Left renal cortex interstitium (tissue), 4 donors: ENCODE results near the gene TMEM54. TPM values are rescaled to one million over a fixed set of nuclear protein-coding genes. Genes with fewer than 3 reads are reported as not detected.

ENCODE experiments used
- DNase-seq, 4 donors: peaks; one replicate each; pipeline ENCODE4 v3.0.0-alpha.2; 2013; ENCODE audit warnings: low read depth in 4 of 4, low spot score in 2 of 4, missing footprints in 1 of 4
- polyA plus RNA-seq, 4 donors: library from polyadenylated mRNA; unstranded; fragments of 120-200 nt; gene quantifications; one replicate each; pipeline ENCODE4 v1.2.1, GENCODE V29; 2013; ENCODE audit not compliant: insufficient read length in 4 of 4

TMEM54 gene, protein sequence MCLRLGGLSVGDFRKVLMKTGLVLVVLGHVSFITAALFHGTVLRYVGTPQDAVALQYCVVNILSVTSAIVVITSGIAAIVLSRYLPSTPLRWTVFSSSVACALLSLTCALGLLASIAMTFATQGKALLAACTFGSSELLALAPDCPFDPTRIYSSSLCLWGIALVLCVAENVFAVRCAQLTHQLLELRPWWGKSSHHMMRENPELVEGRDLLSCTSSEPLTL
- 10 to 100 TPM in 2 of 4 donors, 1 to 10 TPM in 2; 5.5 to 13.1 (median 10.4) TPM for polyA plus RNA-seq

- DNase-seq: no peak
Observed at GRCh38 chr1:32900956-32901822, at the start of gene TMEM54. Gene TMEM54, minus strand, starts transcription at chr1:32901389. Its CDS starts 151 bp downstream, at chr1:32901238.

GRCh38 chr1:32949519-32949918, 48.3 kb upstream of the TMEM54 start:
- no peak for DNase-seq

DNA sequence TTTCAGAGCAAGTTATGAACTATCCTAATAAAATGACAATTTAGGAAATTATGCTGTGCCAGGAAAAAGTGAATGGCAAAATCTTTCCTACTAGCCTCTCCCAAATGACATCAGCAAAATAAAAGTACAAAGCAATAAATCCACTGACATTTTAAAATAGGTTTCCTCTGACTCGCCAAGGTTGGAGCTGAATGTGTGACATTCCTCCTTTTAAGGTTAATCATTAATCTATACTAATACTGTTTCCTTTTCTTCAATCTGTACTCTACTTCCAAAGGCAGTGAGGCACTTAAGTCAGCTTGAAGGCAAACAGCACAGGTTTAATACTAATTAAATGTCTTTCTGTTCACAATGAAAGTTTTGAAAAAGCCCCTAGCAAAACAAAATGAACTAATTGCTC, 47.7 kb upstream of the TMEM54 start:
- no peak for DNase-seq

- no peak for DNase-seq
Observed at GRCh38 chr1:32948390-32948722, 47.2 kb upstream of the TMEM54 start.

- no peak for DNase-seq
Observed at GRCh38 chr1:32947669-32948389, 46.6 kb upstream of the TMEM54 start.

DNA sequence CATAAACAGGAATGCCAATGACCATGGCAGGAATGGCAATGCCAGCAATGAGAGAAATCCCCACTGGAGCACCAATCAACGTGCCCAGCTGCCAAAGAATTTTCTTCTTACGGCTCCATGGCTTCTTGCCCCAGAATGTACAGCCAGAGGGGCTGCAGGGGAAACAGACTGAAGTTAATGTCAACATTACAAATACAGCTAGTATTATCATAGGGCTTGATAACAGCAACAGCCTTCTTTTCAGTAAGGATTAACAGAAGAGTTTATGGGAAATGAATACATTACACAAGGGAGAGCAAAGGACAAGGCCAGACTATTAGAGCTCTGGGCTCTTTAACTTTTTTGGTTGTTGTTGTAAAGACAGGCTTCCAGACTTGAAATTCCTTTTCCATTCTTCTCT, 45.2 kb upstream of the TMEM54 start:
- no peak for DNase-seq

- DNase-seq: no peak
Observed at GRCh38 chr1:32944180-32944579, 43.0 kb upstream of the TMEM54 start.

GRCh38 chr1:32939655-32940371, 38.6 kb upstream of the TMEM54 start:
- DNase-seq: no peak

GRCh38 chr1:32937061-32937460, 35.9 kb upstream of the TMEM54 start:
- DNase-seq: no peak

- no peak for DNase-seq
Observed at GRCh38 chr1:32934535-32934934, 33.3 kb upstream of the TMEM54 start.

DNA sequence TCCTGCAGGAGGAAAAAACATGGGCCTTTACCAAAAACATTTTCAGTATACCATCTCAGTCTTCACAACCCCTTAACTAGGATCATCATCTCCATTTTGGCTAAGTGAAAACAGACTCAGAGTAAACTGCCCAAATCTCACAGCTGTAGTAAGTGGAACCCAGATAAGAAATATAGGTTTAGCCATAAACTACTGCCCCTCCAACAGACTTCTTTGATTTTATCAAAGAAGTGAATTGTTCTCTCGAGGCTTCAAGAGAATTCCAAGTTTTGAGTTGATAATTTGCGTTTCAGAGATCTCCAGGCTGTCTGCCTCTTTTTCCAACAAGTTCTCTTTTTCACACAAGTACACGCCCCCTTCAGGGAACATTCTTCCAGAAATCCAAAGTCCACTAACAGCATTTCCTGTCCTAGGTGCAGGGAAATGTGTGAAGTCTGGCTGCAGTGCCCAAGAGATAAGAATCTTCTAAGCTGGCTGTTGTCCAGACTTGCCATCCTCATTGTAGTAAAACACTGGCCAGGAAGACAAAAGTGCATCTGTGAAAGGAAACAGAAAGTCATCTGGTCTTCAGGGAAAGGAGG, 32.6 kb upstream of the TMEM54 start:
- no peak for DNase-seq

DNA sequence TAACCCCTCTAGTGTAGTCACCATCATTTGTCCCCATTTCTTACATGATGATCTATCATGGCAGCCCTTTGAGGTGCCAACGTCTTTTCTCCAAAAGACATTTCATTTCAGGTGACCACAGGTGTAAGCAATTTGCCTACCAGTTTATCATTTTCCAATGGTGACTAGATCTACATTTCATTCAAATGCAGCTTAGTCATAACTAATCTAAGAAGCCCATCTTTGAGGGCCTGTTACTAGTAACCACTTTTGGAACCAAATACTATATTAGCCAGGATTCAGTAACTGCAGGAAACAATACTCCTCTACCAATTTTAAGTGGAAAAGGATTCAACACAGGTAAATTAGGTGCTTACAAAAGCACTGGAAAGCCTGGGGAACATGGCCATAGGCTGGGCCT, 30.6 kb upstream of the TMEM54 start:
- no peak for DNase-seq

DNA sequence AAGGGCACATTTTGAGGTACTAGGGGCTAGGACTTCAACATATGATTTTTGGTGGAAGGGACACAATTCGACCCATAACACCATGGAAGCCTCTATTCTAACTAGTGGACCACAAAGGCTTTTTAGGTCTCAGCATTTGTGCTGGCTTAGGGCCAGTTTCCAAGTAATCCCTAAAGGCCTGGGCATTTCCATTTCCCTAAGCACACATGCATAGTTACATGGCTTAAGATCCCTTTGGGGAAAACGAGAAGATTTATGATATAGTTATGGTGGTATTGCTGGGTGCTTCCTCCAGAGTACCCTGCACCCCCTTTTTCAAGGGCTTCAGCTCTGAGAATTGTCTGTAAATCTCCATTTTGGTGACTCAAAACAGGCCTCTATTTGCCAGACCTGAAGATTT, 28.2 kb upstream of the TMEM54 start:
- DNase-seq: no peak

GRCh38 chr1:32928715-32929114, 27.5 kb upstream of the TMEM54 start:
- DNase-seq: no peak

GRCh38 chr1:32928285-32928684, 27.1 kb upstream of the TMEM54 start:
- no peak for DNase-seq

- DNase-seq: no peak
Observed at GRCh38 chr1:32927441-32927840, 26.3 kb upstream of the TMEM54 start.

DNA sequence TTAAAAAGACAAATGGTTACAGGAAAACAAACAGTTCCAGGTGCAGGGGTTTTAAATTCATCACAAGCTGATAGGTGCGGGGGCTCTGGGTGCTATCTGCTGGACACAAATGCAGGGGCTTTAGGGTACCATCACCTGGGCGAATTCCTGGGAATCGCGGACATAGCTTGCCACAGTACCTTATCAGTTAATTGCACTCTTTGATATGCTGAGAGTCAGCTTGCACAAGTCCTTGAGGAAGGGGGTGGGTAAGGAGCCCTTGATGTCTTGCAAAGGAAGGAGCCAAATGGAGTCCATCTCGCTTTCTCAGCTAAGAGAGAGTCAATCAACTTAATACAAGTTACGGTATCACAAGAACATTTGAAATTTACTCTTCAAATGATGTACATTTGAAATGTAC, 25.4 kb upstream of the TMEM54 start:
- DNase-seq: no peak

DNA sequence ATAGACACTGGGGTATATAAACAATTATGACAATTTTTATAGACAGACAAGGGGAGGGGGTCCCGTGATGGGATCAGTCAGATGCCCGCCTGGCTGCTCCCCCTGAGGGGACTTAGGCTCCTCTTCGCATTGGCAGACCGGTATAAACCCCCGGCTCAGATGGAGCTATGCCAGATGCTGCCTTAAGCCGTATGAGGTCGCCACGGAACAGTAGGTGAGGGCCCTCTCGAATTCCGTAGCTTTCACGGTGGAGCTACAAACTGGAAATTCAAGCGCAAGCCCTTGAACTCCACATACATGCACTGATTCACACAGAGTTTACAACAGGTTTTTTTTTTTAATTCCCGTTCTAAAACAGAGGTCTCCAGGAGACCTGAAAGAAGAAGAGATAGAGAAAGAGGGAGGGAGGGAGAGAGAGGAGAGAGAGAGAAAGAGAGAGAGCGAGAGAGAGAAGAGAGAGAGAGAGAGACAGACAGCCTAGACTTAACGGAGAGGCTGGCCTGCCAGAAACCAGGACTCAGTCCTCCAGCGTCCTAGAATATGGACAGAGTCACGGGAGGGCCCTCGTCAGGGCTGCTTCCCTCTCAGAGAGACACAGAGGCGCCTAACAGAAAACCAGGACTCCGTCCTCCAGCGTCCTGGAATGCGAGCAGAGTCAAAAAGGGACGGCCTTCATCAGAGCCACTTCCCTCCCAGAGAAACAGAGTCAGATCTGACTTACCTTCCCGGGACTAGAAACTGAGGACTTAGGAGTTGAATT, 24.4 kb upstream of the TMEM54 start:
- no peak for DNase-seq

GRCh38 chr1:32924881-32925344, 23.7 kb upstream of the TMEM54 start:
- no peak for DNase-seq

- no peak for DNase-seq
Observed at GRCh38 chr1:32920833-32921232, 19.6 kb upstream of the TMEM54 start.
